GM21526 (cell line): ENCODE measurements around the gene EPHB1.

Source experiments
- ATAC-seq: cut with Tn5 transposase; IDR thresholded peaks from one replicate; pipeline ENCODE4 v1.9.1; 2021; ENCODE audit warnings: moderate library complexity; ENCODE audit not compliant: unreplicated experiment, low FRiP score

The EPHB1 gene

DNA sequence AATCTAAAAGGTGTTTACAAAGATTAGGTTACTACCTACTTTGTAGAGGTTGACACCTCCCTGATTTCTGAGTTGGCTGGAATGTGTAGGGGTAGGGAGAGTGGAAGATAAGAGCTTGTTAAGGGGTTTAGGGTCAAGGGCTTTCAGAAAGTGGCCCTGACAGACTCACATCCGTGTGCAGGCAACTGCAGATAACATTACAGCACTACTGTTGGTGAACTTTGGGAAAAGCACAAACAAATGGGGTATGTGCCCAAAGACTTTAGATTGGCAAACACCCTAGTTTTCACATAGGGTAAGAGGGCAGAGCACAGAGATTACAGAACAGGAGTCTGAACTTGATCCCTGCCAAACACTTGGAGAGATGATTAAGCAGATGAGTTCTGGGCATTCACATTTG lies 375.7 kb downstream of the EPHB1 start:
- no peak for ATAC-seq

DNA sequence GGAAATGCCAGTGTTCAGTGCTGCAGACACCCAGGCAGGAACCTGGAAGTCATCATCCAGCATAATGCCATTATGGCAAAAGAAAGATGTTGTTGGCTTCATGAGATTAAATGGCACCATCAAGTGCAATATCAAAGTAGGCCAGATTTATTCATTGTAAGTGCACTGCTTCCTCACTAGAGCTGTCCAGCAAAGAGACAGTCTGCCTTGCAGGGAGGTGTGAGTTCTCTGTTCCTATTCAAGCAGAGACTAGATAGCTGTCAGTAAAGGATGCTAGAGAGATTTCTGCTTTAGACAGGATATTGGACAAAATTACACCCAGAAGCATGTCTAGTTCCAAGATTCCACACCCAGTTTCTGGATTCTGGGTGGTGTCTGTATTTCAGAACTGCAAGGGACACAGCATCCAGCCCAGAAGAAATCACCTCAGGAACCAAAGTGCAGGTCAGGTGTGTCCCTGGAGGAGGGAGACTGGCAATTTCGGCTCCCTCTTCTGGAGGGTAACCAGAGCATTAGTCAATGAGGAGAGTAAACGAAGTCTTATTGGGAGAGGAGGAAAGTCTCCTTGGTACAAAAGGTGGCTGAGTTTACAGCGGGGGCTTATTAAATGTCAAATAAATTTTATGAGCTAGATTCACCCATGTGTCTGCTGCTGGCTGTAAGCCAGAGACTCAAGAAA lies 377.3 kb downstream of the EPHB1 start:
- ATAC-seq = no peak

DNA sequence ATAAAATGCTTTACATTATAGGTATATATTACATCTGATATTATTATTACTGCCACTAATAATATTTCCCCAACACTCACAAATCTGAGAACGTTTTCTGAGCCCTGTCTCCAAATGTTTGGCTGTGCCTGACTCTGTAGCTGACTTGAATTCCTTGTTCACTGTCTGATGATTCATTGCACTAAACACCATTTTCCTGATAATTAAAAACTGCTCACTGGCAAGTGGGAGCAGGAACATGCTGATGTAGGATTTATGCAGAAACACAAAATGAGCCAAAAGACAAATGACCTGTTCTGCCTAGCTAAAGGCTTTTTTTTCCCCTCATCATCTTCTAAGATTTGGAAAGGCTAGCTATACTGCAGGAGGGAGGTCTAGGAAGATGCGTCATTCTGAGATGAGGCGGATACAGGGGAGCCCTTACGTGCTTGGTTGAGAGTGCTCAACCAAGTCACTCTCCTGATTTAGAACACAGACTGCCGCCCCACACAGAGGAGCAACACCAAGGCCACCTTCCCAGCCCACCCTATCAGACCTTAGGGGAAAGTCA lies 380.7 kb downstream of the EPHB1 start:
- no peak for ATAC-seq

DNA sequence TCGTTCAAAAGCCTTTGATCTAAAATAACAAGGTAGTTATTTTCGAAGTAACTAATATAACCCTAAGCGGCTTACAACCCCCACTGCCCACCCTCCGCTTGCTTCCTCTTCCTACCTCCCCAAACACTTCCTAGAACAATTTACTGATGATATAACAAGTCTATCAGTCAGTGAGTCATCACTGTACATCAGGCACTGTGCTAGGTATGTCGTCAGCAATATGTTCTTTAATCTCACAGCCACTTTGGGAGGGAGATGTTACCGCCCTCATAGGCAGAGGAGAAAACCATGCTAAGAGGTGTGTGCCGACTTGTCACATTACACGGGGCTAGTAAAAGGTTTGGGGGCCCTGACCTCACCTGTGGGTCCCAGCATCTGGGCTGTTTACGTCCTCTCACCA lies 381.8 kb downstream of the EPHB1 start:
- no peak for ATAC-seq

DNA sequence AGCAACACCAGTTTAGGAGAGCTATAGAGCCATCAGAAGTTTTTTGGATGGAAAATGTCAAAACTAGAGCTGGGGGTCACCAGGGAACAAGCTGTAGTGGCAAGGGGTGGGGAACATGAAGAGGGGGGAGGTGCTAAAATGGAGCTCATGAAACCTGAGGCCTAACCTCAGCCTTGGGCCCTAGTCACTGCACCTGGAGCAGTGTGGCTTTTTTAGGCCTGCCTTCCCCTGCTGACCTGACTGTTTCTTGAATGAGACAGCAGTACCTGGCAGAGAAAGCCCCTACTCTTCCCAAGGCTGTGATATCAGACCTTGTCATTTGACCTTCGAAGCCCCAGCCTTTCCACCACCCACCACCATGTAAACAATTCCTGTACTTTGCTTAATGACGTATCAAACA lies 383.5 kb downstream of the EPHB1 start:
- no peak for ATAC-seq

DNA sequence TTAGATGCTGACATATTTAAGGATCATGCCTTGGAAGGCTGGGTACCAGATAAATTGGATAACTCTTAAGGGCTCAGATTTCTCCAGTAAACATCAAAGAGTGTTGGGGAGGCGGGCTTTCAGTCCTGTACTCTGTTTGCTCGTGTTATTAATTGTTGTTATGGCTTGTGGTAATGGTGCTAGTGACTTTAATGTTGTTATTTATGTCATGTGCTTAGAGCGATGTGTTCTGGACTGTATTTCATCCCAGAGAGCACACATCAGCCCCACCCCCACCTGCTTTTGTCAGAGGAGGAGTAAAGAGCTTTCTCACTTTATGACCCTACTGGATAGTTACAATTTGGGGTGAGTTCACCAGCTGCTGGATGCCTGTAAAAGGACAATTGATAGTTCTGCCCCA lies 386.3 kb downstream of the EPHB1 start:
- ATAC-seq = no peak

DNA sequence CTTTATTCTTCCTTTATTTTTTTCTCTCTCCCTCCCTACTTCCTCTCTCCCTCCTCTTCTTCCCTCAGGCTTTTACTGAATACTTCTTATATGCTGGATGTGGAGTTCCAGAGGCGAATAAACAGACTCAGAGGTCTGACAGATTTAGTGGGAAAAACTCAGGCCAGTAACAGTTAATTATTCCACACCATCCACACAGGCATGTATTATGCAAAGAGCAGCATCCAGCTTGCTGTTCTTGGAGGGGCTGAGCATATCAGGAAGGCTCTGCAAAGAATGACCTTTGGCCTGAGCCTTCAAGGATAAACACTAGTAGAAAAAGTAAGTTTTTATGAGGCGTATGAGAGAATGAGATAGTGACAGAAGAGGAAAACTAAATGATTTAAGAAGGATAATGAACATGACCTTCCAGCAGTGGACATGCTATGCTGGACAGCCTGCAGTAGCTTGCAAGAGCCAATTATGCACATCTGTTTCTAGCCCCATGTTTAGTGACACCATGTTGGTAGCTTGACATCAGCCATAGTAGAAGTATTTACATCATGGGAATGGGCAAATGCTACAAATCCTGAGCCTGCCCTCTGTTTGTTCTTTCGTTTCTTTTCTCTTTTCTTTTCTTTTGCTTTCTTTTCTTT lies 387.4 kb downstream of the EPHB1 start:
- ATAC-seq = no peak

DNA sequence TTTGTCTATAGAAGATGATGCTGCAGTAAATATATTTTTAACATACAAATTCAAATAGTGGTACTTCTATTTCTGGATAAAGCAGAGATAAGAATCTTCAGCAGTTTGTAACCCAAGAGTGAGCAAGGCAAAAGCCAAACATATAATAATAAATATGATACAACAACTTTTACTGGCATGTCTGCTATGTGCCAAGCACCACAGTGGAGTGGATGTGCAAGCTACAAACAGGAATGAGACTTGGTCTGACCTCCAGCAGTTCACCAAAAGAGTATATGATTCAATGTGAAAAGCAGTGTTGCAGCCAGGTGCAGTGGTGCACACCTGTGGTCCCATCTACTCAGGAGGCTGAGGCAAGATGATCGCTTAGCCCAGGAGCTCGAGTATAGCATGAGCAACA lies 395.6 kb downstream of the EPHB1 start:
- no peak for ATAC-seq

DNA sequence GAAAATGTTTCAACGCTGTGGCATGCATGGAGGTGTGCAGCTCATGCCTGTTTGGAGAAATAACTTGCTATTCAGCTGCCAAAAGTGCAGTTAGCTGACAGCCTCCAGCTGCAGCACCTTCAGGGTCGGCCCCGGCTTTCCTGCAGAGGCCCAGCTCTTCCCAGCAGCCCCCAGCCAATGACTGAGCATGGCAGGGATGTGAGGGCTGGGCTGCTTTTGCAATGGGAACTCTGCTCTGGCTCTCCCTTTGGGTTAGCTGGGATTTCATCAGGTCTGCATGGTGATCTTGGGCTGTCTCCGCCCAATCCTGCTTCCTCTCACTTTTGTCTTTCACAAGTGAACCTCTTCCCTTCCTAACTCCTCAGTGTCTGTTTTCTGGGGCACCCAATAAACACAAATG lies 396.6 kb downstream of the EPHB1 start:
- no peak for ATAC-seq

DNA sequence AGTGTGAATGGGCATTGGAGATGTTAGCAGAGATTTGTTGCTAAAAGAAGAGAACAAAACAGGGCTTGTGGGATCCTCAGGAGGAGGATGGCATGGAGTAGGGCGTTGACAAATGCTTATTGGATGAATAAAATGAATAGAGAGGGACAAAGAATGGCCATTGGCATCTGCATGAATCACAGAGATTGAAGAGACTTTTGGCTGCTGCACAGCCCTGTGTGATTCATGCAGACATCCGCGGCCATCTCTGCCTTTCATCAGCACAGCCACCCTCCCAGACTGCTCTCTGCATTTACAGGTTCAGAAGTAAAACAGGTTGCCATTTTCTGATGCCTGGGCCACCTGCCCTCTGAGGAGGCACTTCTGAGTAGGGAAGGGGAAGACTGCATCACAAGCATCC lies 397.9 kb downstream of the EPHB1 start:
- ATAC-seq = no peak

DNA sequence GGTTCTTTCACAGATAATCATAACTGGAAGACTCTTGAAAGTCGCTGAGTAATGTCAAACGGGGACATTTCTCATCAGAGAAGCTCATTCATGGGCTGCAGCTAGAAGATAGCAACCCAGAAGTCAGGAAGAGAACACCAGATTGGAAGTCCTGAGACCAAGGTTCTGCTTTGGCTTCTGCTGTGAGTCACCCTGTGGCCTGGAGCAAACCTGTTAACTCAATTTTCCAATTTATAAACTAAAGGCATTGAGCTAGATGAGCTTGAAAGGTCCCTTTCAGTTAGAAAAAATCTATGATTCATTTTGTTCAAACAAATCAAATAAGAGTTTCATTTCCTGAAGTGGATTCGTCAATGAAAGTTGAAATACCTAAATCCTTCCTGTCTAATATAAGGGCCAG lies 402.2 kb downstream of the EPHB1 start:
- no peak for ATAC-seq

DNA sequence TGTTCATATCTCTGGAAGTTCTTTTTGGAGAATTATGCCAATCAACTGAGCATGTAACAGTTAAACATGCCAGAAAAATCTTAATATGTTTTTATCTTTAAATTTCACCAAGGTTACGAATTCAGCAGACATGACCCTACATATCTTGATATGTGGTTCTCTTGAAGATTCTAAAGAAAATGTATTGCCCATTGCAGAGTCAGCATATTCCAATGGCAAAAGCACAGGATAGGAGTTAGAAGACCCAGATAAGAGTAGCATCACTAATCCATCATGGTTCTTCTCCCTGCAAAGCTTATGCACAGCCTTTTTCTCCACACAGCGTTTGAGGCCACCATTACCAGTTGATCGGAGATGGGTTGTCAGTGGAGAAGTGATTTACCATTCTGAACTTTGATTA lies 402.8 kb downstream of the EPHB1 start:
- no peak for ATAC-seq

DNA sequence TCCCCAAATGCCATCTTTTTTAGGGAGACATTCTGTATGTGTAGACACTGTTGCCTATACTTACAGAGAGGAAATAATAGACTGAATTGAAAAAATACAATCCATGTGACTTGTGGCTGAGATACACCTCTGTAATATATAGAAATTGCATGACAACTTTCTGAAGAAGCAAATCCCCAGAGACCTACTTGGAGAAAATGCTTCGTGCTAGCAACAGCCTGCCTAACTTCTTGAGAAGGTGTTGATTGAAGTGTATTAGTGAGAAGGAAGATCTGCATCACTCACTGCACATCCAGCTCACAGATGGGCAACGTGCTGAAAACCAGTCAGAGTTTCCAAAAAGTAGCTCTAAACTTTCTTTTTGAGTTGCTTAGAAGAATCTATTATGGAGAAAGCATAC lies 404.1 kb downstream of the EPHB1 start:
- no peak for ATAC-seq

DNA sequence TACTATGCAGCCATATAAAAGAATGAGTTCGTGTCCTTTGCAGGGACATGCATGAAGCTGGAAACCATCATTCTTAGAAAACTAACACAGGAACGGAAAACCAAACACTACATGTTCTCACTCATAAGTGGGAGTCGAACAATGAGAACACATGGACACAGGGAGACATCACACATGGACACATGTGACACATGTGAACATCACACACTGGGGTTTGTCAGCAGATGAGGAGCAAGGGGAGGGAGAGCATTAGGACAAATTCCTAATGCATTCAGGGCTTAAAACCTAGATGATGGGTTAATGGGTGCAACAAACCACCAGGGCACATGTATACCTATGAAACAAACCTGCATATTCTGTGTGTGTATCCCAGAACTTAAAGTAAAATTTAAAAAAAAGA lies 408.0 kb downstream of the EPHB1 start:
- no peak for ATAC-seq

DNA sequence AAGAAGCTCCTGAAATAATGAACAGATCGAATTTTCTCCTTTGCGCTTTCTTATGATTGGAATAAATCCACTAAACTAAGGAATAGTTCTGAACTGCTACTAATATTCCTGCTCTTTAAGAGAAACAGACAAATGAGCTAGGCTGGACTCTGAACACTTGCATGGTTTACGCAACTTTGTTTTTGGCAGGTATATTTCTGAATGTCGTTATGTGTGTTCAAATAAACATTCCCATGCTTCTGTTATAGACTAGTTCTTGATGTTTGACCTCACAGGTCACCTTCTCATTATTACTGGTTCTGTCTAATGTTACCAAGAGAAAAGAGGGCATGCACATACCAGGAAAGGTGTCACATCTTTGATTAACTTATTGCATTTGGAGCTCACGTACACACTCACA lies 418.2 kb downstream of the EPHB1 start:
- no peak for ATAC-seq

DNA sequence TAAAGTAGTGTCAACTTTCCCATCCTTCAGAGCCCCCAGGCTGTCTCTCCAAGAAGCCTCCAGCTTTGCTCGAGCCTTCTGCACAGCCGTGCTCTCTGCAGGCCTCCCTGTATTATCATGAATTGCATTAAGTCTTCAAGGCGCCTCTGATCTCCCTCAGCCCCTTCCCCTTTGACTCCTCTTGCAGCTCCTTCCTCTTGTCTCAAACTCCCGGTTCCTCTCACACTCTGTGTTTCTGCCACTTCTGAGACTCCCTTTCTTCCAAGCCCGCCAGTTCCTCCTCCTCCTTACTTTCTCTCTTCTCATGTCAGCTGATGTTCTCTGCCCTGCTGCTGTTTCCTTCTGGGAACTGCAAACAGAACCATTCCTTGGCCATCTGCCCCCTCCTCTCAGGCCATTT lies 418.8 kb downstream of the EPHB1 start:
- ATAC-seq = no peak

DNA sequence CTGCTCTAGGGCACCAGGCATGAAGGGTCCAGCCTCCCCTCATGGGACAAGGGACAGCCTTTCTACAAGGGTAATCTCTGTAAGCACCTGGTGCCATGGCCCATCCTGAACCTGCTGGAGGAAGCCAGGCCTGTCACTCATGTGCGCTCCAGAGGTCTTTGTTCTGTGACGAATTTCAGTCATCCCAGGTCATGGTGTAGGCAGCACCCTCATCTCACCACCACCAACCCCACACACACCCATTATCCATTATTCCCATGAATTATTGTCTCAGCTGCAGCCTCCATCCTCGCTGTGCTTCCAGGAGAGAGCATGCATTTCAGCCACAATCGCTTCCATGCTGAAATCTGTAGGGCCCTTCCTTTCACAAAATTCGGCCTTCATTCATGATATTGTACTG lies 419.3 kb downstream of the EPHB1 start:
- ATAC-seq = no peak

DNA sequence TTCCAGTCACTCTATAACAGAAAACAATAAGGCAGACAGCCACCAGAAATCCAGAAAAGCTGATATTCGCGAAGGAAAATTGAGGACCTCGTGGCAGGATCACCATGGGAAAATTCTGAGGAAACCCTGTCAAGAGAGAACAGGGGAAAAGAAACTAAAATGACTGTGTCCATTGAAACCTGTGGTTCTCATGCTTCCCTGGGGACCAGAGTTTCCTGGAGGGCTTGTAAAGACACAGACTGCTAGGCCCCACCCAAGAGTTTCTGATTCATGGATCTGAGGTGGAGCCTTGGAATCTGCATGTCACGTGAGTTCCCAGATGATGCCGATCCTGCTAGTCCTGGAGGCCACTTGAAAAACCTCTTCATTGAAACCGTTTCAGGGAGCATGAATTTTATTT lies 420.5 kb downstream of the EPHB1 start:
- ATAC-seq = no peak

DNA sequence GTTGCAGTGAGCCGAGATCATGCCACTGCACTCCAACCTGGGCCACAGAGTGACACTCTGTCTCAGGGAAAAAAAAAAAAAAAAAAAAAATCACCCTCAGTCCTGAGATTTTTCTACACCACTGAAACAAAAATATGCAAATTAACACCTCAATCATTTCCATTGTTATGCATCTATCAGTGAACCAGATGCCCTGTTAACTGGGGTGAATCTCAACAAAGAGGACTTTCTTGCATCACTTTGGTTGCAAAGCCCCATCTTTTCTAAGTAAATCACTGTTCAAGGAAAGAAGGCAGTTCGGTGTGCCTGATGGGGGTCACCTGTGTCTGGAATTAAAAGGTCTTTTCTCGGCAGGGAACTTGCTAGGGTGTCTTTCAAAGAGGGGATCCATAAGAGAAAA lies 421.6 kb downstream of the EPHB1 start:
- no peak for ATAC-seq

DNA sequence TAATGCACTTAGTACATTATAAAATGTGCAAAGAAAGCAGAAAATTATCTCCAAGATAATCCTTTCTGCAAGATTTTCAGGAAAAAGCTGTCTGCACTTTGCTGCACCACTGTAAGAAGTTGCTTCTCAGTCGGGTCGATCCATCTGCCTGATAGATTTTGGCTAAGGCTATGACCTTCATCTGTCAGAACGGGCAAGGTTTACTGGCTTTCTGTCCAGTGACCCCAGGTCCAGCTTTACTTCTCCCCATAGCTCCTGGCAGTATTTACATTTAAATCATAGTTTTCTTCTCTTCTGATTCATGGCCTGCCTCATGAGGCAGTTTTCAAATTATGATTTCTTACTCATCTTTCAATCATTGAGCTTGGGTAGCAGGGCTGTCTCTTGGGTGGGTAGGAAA lies 422.7 kb downstream of the EPHB1 start:
- ATAC-seq = no peak

DNA sequence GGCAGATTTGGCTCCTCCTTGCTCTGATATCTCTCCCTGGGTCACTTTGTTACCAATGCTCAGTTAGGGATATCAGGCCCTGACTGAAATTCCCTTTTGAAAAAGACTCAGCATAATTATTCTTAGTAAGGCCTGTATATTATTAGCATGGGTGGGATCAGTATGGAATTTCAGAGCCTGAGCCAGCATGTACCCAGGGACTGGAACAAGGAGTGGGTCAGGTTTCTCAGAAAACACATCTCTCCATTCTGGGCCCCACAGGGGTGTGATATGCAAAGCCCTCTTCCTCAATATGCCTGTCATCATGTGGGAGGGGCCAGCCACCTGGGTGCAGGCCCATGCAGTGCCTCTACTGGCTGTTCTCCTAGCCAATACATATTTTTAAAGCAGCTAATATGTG lies 423.2 kb downstream of the EPHB1 start:
- ATAC-seq = no peak

DNA sequence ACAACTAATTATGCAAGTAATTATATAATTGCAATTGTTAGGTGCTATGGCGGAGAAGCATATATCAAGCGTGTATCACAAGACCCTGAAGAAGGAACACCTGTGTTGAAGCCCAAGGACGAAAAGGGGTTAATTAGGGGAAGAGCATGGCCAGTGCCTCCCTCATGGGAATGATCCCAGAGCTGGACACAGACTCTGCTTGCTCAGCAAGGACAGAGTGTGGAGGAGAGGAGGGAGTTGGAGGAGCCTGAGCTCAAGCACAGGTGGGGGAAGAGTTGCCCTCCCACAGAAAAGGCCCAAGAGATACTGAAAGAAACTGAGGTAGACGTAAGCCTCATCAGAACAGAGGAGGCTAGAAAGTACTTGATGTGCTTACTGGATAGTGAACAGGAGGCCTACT lies 423.7 kb downstream of the EPHB1 start:
- no peak for ATAC-seq
